ENCODE measurements around the gene NOS3.

DNA sequence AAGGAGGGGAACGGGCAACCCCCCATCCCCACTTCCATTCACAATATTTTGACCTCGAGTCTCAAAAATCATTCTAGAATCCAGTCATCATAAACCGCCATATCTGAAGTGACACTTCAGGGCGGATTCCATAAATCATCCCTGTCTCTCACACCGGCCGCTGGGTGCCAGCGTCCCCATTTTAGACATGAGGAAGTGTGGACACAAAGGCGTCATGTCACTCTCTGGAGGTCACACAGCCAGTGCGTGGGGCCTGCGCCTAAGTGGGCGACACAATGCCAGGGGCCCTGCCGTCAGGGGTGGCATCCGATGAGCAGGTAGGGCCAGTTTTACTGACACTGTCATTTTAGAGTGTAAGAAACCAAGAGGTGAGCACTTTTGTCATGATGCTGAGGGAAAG, 32.2 kb upstream of the NOS3 start:
- TF ChIP-seq, protein P1, sequence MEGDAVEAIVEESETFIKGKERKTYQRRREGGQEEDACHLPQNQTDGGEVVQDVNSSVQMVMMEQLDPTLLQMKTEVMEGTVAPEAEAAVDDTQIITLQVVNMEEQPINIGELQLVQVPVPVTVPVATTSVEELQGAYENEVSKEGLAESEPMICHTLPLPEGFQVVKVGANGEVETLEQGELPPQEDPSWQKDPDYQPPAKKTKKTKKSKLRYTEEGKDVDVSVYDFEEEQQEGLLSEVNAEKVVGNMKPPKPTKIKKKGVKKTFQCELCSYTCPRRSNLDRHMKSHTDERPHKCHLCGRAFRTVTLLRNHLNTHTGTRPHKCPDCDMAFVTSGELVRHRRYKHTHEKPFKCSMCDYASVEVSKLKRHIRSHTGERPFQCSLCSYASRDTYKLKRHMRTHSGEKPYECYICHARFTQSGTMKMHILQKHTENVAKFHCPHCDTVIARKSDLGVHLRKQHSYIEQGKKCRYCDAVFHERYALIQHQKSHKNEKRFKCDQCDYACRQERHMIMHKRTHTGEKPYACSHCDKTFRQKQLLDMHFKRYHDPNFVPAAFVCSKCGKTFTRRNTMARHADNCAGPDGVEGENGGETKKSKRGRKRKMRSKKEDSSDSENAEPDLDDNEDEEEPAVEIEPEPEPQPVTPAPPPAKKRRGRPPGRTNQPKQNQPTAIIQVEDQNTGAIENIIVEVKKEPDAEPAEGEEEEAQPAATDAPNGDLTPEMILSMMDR (IDR thresholded peaks at IDR 0.05; ENCODE audit: low read depth, low read length), result no peak
- no peak for TF ChIP-seq EZH2phosphoT487 (IDR thresholded peaks at IDR 0.05; ENCODE audit: low read depth)

All from OCI-LY3 (cell line).